GM21390 (cell line): ENCODE measurements around the gene ZMYM4.
"Not testable (repeated sequence)": the region's sequence is repeated elsewhere in the genome, so short reads cannot be mapped to it uniquely, and the experiment has no call there.

ENCODE experiments used
- ATAC-seq: cut with Tn5 transposase; IDR thresholded peaks from one replicate; pipeline ENCODE4 v1.9.1; 2021; ENCODE audit not compliant: unreplicated experiment

ZMYM4 gene

GRCh38 chr1:35449334-35450008, 181.0 kb downstream of the ZMYM4 start:
- no peak for ATAC-seq

DNA sequence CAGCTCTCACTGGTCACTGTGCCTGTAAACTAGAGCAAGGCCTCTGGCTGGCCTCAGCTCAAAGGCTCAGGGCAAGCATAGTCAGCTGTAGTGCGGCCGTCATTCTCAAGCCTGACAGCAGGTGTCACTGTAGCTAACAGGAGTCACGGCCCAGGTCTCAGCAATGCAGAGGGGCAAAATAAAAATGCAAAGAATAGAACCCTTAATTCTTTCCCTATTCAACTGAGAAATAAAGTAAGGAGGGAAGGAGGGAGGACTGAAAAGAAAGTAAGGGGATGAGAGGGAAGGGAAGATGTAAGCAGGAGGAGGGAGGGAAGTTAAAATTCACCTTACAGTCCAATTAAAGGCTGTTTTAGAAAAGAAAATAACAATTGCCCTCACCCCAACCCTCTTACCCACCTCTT, 182.6 kb downstream of the ZMYM4 start:
- ATAC-seq: no peak

DNA sequence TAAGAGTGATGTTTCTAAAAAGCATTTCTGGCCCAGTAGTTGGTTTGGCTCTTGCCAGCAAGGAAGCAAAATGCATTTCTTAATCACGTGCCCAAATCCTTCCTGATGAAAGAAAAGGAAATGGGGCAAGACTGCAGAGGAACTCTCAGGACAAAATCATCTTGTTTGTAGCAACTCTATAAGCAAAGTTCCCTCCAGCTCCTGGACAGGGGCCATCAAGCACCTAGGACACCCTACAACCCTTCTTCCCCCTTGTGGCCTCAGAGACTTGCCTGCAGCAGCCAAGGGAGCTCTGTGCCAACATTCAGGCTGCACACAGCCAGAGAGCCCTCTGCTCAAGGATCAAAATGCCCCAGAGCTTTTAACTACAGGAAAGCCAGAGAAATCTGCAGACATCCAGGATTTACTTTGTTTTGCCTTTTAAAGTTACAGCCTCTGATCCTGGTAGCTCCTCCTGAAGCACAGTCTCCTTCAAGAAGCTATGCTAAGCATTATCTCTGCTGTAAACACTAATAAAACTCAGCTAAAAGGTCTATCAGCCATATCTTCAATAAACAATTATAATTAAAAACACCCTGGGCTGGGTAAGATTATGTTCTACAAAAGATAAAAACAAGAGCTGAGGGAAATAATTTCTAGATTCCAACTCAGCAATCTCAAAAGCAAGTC, 183.7 kb downstream of the ZMYM4 start:
- ATAC-seq: no peak

DNA sequence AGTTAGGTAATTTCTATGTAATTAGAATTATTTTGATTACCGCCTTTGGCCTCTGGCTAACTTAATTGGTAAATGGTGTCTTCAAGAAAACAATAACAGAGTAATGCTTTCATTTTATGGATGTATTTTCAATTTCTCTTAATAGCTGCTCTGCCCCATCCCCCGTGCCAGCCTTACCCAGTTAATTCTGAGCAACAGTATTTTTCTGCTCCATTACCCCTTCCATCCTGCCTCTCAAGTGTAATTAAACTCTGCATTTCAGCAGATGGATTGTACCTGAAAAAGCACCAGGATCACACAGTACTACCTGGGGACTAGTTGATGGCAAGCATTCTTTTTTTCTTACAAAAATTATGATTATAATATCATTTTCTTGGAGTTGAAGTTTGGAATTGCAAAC, 184.5 kb downstream of the ZMYM4 start:
- no peak for ATAC-seq

- ATAC-seq: no peak
Observed at GRCh38 chr1:35454176-35454575, 185.7 kb downstream of the ZMYM4 start.

DNA sequence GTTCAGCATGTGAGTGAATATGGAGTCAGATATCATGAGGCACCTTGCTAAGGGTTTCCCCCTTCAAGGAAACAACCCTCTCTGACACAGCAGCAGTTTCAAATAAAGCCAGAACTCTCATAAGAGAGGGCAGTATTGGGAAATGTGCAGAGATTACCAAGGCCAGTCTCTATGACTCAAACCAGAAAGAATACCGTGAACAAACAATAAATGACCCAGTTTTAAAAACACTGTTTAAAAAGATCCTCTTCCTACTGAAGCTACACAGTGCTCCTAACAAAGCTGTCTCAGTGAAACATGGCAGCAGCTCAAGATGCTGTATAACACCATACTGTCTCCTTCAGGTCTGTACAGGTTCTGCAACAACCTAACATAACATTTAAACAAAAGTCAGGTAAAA, 186.1 kb downstream of the ZMYM4 start:
- no peak for ATAC-seq

DNA sequence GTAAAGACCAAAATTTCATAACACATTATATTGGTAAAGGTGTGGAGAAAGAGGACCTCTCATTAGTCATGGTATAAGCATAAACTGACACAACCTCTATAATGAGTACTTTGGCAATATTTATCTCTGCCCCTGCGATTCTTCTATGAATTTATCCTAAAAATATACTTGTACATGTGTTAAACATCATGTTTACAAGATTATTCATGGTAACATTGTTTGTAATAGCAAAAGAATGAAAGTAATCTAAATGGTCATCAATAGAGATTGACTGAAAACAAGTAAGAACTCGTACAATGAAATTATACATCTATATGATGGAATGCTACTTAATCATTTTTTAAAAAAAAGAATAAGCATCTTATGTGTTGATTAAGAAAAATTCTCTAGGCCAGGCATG, 192.3 kb downstream of the ZMYM4 start:
- no peak for ATAC-seq

- no peak for ATAC-seq
Observed at GRCh38 chr1:35461966-35462651, 193.6 kb downstream of the ZMYM4 start.

DNA sequence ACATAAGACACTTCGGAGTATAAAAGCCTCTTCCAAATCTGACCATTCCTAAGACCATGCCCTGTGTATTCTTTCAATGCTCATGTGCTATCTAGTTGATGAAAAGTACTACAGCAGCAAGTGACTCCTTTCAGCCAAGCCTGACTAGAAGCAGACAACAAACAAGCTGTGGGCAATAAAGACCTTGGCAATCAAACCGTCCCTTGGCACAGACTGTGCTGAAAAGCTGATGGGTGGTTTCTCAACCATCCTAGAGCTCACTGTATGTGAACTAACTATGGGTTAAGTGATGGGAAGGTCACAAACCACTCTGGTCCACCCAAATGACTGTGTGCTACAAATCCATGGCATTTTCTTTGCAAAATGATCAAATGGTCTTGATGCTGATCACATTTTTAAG, 194.7 kb downstream of the ZMYM4 start:
- no peak for ATAC-seq

DNA sequence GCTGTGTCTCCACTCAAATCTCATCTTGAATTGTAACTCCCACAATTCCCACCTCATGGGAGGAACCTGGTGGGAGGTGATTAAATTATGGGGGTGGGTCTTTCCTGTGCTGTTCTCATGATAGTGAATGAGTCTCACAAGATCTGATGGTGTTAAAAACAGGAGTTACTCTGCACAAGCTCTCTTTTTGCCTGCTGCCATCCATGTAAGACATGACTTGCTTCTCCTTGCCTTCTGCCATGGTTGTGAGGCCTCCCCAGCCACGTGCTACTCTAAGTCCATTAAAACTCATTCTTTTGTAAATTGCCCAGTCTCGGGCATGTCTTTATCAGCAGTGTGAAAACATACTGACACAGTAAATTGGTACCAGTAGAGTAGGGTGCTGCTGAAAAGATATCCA, 195.2 kb downstream of the ZMYM4 start:
- ATAC-seq: not testable (repeated sequence)

GRCh38 chr1:35466120-35466519, 197.6 kb downstream of the ZMYM4 start:
- no peak for ATAC-seq

- no peak for ATAC-seq
Observed at GRCh38 chr1:35470977-35471613, 202.6 kb downstream of the ZMYM4 start.
